GM06990 (cell line): ENCODE data around the gene ACOX2.
A peak's percentile ranks its signal among the peaks of the same experiment; 100 is the strongest.

Source experiments
- DNase-seq: peaks from one replicate; pipeline ENCODE4 v3.0.0-alpha.2; 2011; ENCODE audit not compliant: insufficient read length; ENCODE audit errors: extremely low read depth
- H3K27me3 ChIP-seq: replicated peaks from 2 replicates; pipeline ENCODE4 v1.6.0; 2011; ENCODE audit warnings: low read length; ENCODE audit not compliant: control insufficient read depth, insufficient read depth
- H3K36me3 ChIP-seq: 2 replicates; pipeline ENCODE4 v1.5.1; 2011; ENCODE audit warnings: low read length; ENCODE audit not compliant: control insufficient read depth, insufficient read depth
- H3K4me3 ChIP-seq: replicated peaks from 2 replicates; pipeline ENCODE4 v1.5.1; 2011; ENCODE audit warnings: low read depth, mild to moderate bottlenecking, control low read depth, low read length
- CTCF ChIP-seq: IDR thresholded peaks from 2 replicates; pipeline ENCODE4 v1.5.1; 2011; ENCODE audit warnings: low read length, control low read depth, mild to moderate bottlenecking, inconsistent platforms; ENCODE audit not compliant: insufficient read depth, poor library complexity, severe bottlenecking

Gene ACOX2

GRCh38 chr3:58469096-58469495 lies 67.9 kb downstream of the ACOX2 start:
- no peaks in the 10 kb centered on the region for H3K27me3 ChIP-seq
- TF ChIP-seq CTCF = no peak
- no peak overlapping the region for H3K4me3 ChIP-seq
- no peak for DNase-seq
- H3K36me3 ChIP-seq = no peaks in the 10 kb centered on the region

GRCh38 chr3:58466899-58467563 lies 70.0 kb downstream of the ACOX2 start:
- TF ChIP-seq CTCF = no peak
- no peak overlapping the region for H3K4me3 ChIP-seq
- no peaks in the 10 kb centered on the region for H3K36me3 ChIP-seq
- DNase-seq = no peak
- no peaks in the 10 kb centered on the region for H3K27me3 ChIP-seq

- H3K36me3 ChIP-seq = no peaks in the 10 kb centered on the region
- TF ChIP-seq CTCF = no peak
- H3K4me3 ChIP-seq = no peak overlapping the region
- no peak for DNase-seq
- H3K27me3 ChIP-seq = no peaks in the 10 kb centered on the region
Measured at GRCh38 chr3:58464866-58465265, 72.1 kb downstream of the ACOX2 start.

GRCh38 chr3:58463942-58464271 lies 73.1 kb downstream of the ACOX2 start:
- no peaks in the 10 kb centered on the region for H3K27me3 ChIP-seq
- DNase-seq = no peak
- H3K36me3 ChIP-seq = no peaks in the 10 kb centered on the region
- no peak overlapping the region for H3K4me3 ChIP-seq
- TF ChIP-seq CTCF = no peak

- no peak for DNase-seq
- H3K27me3 ChIP-seq = no peaks in the 10 kb centered on the region
- peak; percentile 96 for TF ChIP-seq CTCF
- no peak overlapping the region for H3K4me3 ChIP-seq
- no peaks in the 10 kb centered on the region for H3K36me3 ChIP-seq
Measured at GRCh38 chr3:58463181-58463941, 73.6 kb downstream of the ACOX2 start.
